Stimulated activated CD8-positive, alpha-beta memory T cell treated with anti-CD3 and anti-CD28 coated beads, Interleukin-7, amount 100 ng/mL, for 48 hours (primary cell): ENCODE results near the gene SMAD6.
"Not testable (repeated sequence)": the region's sequence is repeated elsewhere in the genome, so short reads cannot be mapped to it uniquely, and the experiment has no call there.

Experiments
- DNase-seq, 2 donors: peaks; one replicate each; pipeline ENCODE4 v3.0.0-alpha.2; 2020; ENCODE audit warnings: low read depth in 1 of 2; ENCODE audit errors: extremely low read depth in 1 of 2

Gene SMAD6

DNA sequence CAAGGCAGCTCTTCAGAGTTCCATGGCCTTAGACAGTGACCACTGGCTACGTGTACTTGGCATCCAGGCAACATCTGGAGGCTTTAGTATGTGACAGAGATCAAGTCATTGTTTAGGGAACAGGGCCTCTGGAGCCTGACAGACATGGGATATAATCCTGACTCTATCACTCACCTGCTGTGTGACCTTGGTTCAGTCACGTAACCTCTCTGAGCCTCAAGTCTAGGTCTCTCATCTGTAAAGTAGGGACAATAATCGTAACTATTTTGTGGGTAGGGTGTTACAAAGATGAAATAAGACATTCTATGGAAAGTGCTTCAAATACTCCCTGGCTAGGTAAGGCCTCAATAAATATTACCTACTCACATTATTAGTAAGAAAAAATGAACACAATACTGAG, 114.2 kb downstream of the SMAD6 start:
- no peak for DNase-seq

DNA sequence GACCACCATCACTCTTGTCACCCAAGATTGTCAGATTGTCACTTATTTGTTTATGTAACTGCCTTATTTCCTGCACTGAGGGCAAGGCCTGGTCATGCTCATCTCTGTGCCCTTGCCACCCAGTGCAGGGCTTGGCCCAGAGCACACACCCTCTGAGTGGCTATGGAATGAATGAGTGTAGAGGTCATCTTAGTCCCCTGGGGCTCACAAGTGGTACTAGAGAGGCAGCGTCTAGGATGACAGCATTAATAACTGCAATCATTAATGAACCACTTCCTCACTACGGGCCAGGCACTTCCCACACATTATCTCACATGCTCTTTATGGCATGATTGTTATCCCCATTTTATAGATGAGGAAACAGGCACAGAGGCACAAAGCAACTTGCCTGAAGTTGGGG, 117.0 kb downstream of the SMAD6 start:
- DNase-seq, result no peak

DNA sequence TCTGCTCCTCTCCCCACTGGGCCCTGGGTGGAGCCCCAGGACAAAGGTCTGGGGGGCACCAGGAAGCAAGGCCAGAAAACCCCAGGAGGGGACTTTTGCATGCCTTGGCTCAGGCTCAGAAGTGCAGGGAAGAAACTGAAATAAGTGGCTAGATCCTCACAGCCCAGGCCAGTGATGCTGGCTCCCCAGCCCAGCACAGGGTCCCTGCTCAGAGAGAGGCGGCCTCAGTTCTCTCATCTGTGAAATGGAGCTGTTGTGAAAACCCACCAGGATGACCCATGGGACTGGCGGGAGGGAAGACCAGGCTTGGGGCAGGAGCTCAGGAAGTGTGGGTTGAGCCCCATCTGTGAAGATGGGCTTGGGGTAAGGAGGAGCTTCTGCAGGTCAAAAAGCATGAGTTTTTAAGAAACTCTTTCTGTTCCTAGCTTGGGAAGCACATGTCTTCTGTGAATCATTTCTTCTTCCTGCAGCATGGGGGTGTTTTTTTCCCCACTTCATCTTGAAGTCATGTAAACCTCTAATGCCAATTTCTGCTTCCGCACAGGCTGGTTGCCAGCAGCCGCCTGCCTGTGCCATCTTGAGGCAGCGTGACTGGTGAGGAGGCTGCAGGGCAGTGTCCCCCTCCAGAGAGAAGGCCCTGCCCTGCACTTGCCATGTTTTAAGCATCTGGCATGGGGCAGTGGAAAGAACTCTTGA, 118.6 kb downstream of the SMAD6 start:
- no peak for DNase-seq

DNA sequence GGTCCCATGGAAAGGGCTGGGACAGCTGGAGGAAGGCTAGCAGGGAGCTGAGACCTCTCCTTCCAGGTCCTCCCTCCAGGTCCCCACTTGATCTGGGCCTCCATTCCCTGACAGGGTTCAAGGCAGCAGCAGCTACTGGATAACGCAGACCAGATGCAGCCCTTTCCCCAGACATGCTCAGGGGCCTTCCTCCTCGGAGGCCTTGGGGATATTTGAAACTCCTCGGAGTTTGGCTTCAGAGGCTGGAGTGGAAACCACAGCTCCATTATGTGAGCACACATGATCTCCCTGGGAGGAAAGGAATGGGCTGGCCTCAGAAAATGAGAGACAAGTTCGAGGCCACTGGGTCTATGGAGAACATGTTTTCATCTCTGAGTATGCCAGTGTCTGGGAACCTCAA, 119.3 kb downstream of the SMAD6 start:
- DNase-seq, result no peak

DNA sequence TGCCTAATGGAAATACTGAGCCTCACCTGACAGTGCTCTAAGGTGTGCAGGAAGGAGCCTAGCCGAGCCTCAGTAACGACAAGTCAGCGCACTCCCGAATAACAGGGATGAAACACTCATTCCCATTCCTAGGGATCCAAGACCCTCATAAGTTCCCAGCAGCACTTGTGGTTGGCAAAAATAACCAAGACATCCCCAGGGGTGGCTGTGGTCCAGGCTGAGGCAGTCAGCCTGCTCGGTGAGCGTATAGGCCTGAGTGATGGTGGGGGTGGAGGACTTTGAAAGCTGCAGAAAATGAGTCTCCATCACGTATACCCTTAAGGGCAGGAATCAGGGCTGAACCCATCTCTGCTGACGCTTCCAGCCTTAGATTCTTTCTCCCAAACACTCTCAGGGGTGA, 120.1 kb downstream of the SMAD6 start:
- no peak for DNase-seq

DNA sequence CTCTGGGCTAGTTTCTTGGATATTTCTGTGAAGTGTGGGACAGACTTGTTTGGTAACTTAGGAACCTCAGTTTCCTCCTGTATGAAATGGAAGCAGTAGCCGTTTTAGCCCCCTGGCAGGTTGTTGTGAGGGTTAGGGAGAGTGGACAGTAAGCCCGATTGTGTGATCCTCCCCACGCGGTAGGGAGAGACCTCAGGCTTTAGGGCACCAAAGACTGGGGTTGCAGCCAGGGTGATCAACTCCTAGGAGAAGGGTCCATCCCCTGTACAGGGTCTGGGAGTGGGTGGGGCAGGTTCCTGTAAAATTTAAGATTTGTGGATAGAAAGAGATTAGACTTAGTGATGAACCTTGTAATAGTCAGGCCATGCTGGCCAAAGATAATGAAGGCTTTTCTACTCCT, 120.5 kb downstream of the SMAD6 start:
- no peak for DNase-seq

DNA sequence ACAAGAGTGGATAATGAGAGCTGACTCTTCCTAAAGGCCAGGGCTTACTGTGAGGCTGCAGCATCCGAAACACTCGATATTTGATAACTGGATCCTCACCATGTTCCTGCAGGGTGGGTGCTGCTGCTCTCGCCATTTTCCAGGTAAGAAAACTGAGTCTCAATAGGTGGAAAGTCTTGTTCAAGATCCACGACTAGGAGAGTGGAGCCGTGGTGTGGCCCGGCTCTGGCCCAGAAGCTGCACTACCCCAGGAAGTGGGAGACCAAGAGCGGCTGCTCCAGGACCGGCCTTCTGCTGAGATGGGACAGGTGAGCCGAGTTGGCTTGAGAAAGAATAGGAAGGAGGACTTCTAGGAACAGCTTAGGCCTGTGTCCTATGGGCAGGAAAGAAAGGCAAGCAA, 121.6 kb downstream of the SMAD6 start:
- DNase-seq, result no peak

DNA sequence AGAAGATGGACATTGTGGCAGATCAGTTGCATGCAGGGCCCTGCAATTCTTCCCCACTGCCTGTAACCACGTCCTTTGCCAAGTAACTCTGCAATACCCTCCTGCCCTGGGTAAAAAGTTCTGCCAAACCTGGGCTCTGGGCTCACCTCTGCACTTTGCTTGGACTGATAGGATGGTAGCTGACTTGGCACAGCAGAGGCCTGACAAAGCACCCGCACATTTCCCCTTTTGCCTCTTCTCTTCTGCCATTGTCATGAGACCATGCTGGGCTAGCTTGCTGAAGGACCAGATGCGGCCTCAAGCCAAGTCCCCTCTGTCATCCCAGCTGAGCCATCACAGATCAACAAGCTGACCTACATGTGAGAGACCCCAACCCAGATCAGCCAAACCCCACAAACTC, 122.4 kb downstream of the SMAD6 start:
- DNase-seq, result no peak

DNA sequence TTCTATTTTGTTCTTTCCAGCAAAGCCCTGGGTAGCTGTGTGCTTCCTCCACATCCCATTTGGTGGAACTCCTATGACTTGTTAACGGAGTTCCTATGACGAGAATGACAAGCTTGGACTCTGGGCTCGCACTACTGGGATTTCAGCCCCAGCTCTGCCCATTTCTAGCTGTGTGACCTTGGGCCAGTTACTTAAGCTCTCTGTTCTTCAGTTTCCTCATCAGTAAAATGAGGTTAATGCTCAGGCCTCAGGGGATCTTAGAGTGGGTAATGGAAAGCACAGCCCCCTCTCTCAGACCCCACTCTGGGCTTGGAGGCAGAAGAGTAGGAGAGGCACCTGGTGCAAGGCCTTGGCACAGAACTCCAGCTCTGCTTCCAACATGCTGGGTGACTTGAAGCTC, 123.1 kb downstream of the SMAD6 start:
- DNase-seq, result no peak

DNA sequence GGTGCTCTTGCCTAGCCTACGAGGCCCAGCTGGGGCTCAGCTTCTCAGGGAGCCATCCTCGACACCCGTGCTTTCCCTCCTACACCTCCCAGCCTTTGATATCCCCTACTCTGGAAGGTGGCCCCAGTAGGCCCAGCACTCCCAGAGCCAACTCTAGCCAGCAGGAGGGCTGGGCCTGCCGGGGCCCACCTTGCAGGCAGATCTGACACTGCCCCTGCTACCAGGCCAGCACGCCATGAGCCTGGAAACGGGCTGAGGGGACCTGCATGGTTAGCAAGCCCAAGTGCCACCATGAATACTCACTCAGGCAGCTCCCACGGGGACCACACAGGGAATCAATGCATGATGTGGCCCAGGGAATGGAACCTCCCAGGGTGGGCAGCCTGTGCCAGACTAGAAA, 123.7 kb downstream of the SMAD6 start:
- DNase-seq, result no peak

DNA sequence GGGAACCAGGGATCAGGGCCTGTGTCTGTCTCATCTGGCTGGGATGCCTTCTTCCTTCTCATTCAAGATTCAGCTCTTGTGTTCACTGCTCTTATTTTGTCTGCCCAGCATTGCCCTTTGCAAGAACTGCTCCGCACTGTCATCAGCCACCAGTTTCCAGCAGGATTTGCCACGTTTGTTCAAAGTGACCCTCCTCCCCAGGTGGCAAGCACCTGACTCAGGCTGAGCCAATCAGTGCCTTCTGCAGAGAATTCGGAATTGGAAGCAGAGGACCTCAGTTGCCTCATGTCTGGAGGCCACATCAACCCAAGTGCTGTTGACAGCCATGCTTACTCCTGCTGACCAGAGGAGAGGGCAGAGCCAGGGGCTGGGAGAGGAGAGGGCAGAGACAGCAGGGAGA, 124.5 kb downstream of the SMAD6 start:
- DNase-seq, result no peak

DNA sequence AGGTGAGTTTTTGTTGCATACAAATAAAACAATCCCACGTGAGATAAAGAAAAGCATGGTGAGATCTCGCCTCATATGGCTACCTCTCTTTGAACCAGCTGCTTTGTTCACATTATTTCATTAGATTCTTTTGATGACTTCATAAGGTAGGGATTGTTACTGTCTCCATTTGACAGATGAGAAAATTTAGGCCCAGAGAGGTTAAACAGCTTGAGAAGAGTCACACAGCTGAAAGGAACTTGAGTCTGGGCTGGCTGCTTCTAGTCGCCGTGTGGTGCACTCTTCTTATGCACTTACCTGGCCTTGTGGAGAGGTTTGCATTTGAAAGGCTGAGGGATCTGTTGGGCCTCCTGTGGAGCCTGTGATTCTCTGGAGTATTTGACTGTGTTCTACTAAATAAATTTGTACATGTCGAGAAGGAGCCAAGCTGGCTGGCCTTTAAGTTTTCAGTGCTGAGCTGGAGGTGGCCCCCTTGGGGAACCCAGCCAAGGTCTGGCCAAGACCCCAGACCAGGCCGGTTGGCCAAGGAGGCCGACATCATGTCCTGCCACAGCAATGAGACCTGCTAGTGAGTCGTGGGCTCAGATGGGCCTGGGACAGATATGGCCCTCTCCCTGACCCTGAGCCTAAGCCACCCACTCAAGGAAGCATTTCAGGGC, 125.1 kb downstream of the SMAD6 start:
- DNase-seq, result no peak

DNA sequence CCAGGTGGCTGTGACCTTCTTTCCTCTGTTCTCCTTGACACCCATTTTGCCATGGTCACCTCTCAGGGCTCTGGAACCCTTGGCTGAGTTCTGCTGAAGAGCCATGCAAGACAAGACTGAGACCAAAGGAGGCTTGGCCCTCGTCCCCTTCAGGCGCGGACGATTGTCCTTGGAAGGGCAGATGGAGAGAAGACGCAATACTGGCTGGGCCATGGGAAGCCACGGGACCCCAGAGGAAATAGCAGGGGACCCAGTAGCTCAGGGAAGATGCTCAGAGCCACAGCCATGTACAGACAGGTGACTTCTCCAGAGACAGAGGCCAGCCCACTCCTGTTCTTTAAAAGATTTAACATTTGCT, 125.6 kb downstream of the SMAD6 start:
- no peak for DNase-seq

DNA sequence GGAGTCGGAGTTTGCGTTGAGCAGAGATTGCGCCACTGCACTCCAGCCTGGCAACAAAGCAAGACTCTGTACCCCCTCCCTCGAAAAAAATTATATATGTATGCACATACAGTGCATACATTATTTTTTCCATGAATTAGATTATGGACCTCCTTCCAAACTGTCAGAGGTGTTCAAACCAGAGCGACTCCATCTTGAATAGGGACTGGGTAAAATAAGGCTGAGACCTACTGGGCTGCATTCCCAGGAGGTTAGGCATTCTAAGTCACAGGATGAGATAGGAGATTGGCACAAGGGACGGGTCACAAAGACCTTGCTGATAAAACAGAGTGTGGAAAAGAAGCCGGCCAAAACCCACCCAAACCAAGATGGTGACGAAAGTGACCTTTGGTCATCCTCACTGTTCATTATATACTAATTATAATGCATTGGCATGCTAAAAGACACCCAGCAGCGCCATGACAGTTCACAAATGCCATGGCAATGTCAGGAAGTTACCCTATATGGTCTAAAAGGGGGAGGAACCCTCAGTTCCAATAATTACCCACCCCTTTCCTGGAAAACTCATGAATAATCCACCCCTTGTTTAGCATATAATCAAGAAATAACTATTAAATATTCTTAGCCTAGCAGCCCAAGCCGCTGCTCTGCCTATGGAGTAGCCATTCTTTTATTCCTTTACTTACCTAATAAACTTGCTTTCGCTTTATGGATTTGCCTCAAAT, 126.9 kb downstream of the SMAD6 start:
- not testable (repeated sequence) for DNase-seq

DNA sequence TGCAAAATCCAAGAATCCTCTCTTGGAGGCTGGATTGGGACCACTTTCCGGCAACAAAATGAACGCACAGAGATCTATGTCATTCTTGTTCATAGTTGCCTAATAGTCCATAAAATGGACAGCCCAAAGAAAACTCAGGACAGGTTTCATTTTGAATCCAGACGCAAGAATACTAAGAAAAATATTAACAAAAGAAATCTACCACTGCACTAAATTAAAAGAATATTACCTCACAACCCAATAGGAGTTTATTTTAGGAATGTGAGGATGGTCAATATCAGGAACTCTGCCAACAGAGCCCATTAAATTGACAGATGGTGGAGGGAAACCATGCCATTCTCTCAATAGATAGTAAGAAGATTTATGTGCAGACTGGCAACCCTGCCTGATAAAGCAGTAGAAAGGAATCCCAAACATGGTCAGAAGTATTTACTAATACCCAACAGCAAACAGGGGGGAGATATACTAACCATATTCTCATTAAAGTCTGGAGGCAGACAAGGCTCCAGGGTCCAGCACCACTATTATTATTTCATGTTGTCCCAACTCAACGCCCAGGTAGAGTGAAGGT, 127.6 kb downstream of the SMAD6 start:
- no peak for DNase-seq

DNA sequence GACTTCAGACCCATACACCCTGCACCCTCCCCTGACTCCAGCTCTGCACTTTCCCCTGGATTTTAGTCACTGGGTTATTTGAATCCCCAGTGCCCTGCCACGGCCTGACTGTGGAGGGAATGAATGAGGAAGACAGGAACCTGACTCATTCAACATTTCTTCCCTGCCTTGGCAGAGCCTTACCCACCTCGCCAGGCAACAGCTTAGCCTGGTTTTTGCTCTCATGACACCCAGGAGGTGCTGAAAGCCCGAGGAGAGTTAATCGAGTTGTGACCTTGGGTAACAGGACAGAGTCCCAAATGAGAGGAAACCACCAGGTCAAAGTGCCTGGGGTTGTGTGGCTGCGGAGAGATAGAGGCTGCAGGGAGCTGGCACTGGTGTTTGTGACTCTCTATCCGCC, 128.3 kb downstream of the SMAD6 start:
- no peak for DNase-seq

DNA sequence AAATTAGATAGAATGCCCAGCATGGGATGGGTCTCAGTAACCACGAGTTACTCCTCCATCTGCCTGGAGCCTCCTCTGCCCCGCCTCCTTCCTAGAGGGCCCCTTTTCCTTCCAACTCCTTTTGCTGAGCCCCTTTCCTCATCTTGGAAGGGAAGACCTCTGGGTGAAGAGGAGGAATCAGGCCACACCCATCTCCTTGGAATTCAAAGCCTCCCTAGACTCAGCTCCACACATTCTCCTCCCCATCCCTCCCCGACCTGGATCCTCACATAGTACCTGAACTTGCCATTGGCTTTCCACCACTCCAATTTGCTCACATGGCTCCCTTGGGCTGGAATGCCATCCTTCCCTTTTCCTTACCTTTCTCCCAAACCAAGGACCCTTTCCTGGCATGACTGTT, 128.8 kb downstream of the SMAD6 start:
- DNase-seq, result no peak

DNA sequence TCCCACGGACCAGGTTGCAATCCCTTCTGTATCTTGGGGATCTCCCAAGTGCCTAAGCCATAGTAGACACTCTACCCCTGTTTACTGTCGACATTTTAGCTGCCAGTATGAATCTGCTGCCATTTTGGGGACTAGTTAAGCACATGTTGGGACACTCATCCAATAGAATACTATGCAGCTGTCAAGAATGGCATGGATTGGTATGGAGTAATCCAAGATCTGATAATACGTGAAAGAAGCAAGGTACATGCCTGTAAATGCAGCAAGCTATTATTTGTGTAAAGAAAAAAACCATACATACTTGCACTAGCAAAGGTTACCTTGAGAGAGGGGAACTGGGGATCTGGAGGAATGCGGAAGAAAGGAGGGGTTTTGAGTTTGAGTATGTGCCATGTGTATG, 129.3 kb downstream of the SMAD6 start:
- no peak for DNase-seq

DNA sequence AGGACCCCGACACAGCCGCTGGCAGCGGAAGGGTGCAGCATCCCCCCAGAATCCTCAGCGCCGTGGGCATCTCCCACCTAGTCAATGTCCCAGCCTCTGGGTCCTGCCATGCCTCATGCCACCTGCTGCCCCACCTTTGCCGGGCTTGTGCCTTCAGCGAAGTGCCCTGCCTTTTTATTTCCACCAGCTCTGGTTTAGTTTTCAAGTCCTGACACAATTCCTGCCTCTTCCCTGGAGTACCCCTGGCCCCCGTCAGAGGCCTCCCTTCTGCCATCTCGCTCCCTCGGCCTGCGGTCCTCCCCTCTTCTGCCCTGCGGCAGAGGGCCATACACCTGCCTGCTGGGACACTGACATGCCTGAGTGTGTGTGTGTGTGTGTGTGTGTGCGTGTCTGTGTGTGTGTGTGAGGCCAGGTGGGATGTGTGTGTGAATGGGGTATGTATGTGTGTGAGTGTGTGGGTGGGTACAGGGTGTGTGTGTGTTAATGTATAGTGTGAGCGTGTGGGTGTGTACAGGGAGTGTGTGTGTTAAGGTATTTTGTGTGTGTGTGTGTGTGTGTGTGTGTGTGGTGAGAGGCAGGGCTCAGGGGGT, 129.9 kb downstream of the SMAD6 start:
- no peak for DNase-seq
